GM23338 (cell line): ENCODE results near the gene STK39.

Experiments used
- CREB1 ChIP-seq: fragments of 250-450 bp; sonication (Bioruptor Pico); IDR thresholded peaks from 2 replicates; pipeline ENCODE4 v1.5.0; 2020; ENCODE audit warnings: low read depth, mild to moderate bottlenecking, moderate library complexity
- EZH2 ChIP-seq: fragments of 200-600 bp; sonication (generic); IDR thresholded peaks from one replicate; pipeline ENCODE4 v1.8.0; 2017; ENCODE audit warnings: antibody characterized with exemption, mild to moderate bottlenecking, low read depth; ENCODE audit not compliant: unreplicated experiment
- EZH2phosphoT487 ChIP-seq: fragments of 200-600 bp; sonication (generic); IDR thresholded peaks from one replicate; pipeline ENCODE4 v1.8.1; 2018; ENCODE audit warnings: antibody characterized with exemption; ENCODE audit not compliant: unreplicated experiment
- JUNB ChIP-seq: IDR thresholded peaks from one replicate; pipeline ENCODE4 v1.6.1; 2016; ENCODE audit warnings: antibody characterized with exemption; ENCODE audit not compliant: unreplicated experiment
- POLR2AphosphoS5 ChIP-seq: IDR thresholded peaks from 2 replicates; pipeline ENCODE4 v1.6.1; 2016; ENCODE audit warnings: antibody characterized with exemption, low read depth
- STAT1 ChIP-seq: IDR thresholded peaks from one replicate; pipeline ENCODE4 v1.6.1; 2016; ENCODE audit warnings: antibody characterized with exemption; ENCODE audit not compliant: unreplicated experiment
- ZNF114 ChIP-seq: fragments of 250-450 bp; sonication (Bioruptor Pico); IDR thresholded peaks from 2 replicates; pipeline ENCODE4 v1.5.0; 2020; ENCODE audit warnings: mild to moderate bottlenecking, moderate library complexity
- ZNF331 ChIP-seq: fragments of 250-450 bp; sonication (Bioruptor Pico); IDR thresholded peaks from 2 replicates; pipeline ENCODE4 v1.5.0; 2020; ENCODE audit warnings: low read depth, mild to moderate bottlenecking, moderate library complexity
- TF ChIP-seq, protein P1 (sequence below), 2 experiments: fragments of 200-600 bp in 1 of 2; sonication (generic) in 1 of 2; conservative IDR thresholded peaks; 2 replicates each; pipeline versions ENCODE4 v1.5.1 to v1.6.1; 2016 to 2017; ENCODE audit warnings: antibody characterized with exemption in 2 of 2, low read depth in 2 of 2, mild to moderate bottlenecking in 2 of 2, moderate library complexity in 1 of 2
- TF ChIP-seq, protein P2 (sequence below): IDR thresholded peaks from one replicate; pipeline ENCODE4 v1.6.1; 2018; ENCODE audit warnings: antibody characterized with exemption; ENCODE audit not compliant: unreplicated experiment
- TF ChIP-seq, protein P3 (sequence below): IDR thresholded peaks from 2 replicates; pipeline ENCODE4 v1.6.1; 2016; ENCODE audit warnings: antibody characterized with exemption

DNA sequence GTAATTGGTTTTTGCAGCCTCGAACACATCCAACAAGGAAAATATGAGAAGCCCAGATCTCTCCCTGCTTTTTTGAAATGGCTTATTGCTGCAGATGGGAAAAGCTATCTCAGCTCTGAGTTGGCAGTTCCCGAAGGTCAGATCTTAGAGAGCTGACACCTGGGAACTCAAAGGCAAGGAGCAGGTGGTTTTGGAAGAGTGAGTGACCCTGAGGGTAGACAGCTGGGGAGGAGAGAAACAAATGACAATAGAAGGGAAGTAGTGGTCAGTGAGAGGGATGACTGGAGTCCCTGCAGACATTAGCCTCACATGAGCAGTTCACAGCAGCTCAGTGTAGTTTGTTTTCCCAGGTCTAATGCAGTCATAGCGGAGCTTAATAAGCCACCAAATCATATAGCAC lies 317.9 kb downstream of the STK39 start:
- TF ChIP-seq, protein P1, sequence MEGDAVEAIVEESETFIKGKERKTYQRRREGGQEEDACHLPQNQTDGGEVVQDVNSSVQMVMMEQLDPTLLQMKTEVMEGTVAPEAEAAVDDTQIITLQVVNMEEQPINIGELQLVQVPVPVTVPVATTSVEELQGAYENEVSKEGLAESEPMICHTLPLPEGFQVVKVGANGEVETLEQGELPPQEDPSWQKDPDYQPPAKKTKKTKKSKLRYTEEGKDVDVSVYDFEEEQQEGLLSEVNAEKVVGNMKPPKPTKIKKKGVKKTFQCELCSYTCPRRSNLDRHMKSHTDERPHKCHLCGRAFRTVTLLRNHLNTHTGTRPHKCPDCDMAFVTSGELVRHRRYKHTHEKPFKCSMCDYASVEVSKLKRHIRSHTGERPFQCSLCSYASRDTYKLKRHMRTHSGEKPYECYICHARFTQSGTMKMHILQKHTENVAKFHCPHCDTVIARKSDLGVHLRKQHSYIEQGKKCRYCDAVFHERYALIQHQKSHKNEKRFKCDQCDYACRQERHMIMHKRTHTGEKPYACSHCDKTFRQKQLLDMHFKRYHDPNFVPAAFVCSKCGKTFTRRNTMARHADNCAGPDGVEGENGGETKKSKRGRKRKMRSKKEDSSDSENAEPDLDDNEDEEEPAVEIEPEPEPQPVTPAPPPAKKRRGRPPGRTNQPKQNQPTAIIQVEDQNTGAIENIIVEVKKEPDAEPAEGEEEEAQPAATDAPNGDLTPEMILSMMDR (conservative IDR thresholded peaks at IDR 0.05; ENCODE audit: low read depth in 2 of 2): no peak
- TF ChIP-seq POLR2AphosphoS5: no peak
- TF ChIP-seq, protein P2, sequence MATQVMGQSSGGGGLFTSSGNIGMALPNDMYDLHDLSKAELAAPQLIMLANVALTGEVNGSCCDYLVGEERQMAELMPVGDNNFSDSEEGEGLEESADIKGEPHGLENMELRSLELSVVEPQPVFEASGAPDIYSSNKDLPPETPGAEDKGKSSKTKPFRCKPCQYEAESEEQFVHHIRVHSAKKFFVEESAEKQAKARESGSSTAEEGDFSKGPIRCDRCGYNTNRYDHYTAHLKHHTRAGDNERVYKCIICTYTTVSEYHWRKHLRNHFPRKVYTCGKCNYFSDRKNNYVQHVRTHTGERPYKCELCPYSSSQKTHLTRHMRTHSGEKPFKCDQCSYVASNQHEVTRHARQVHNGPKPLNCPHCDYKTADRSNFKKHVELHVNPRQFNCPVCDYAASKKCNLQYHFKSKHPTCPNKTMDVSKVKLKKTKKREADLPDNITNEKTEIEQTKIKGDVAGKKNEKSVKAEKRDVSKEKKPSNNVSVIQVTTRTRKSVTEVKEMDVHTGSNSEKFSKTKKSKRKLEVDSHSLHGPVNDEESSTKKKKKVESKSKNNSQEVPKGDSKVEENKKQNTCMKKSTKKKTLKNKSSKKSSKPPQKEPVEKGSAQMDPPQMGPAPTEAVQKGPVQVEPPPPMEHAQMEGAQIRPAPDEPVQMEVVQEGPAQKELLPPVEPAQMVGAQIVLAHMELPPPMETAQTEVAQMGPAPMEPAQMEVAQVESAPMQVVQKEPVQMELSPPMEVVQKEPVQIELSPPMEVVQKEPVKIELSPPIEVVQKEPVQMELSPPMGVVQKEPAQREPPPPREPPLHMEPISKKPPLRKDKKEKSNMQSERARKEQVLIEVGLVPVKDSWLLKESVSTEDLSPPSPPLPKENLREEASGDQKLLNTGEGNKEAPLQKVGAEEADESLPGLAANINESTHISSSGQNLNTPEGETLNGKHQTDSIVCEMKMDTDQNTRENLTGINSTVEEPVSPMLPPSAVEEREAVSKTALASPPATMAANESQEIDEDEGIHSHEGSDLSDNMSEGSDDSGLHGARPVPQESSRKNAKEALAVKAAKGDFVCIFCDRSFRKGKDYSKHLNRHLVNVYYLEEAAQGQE: no peak
- no peak for TF ChIP-seq EZH2
- TF ChIP-seq, protein P3, sequence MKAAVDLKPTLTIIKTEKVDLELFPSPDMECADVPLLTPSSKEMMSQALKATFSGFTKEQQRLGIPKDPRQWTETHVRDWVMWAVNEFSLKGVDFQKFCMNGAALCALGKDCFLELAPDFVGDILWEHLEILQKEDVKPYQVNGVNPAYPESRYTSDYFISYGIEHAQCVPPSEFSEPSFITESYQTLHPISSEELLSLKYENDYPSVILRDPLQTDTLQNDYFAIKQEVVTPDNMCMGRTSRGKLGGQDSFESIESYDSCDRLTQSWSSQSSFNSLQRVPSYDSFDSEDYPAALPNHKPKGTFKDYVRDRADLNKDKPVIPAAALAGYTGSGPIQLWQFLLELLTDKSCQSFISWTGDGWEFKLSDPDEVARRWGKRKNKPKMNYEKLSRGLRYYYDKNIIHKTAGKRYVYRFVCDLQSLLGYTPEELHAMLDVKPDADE: no peak
- no peak for TF ChIP-seq EZH2phosphoT487
- no peak for TF ChIP-seq STAT1
- TF ChIP-seq ZNF331: no peak
- TF ChIP-seq JUNB: no peak
- no peak for TF ChIP-seq CREB1 (CRISPR knock-in tag)
- no peak for TF ChIP-seq ZNF114
